IMR-90 (cell line): ENCODE results near the gene MGAT4A.

Experiments
- BHLHE40 ChIP-seq: fragments of 150-350 bp; IDR thresholded peaks from 2 replicates; pipeline ENCODE4 v1.6.1; 2016; ENCODE audit warnings: mild to moderate bottlenecking, low read depth, low read length
- CEBPB ChIP-seq: IDR thresholded peaks from 2 replicates; pipeline ENCODE4 v1.6.1; 2012; ENCODE audit warnings: low read depth, low read length, improper control_type of control experiment
- CHD1 ChIP-seq: IDR thresholded peaks from 2 replicates; pipeline ENCODE4 v1.6.1; 2012; ENCODE audit warnings: low read depth, low read length, improper control_type of control experiment
- CTCF ChIP-seq: conservative IDR thresholded peaks from 2 replicates; pipeline ENCODE4 v1.5.1; 2012; ENCODE audit warnings: mild to moderate bottlenecking, low read depth, low read length, improper control_type of control experiment
- FOS ChIP-seq: fragments of 150-350 bp; IDR thresholded peaks from 2 replicates; pipeline ENCODE4 v1.6.1; 2016; ENCODE audit warnings: low read depth, low read length
- MAFK ChIP-seq: IDR thresholded peaks from 2 replicates; pipeline ENCODE4 v1.6.1; 2012; ENCODE audit warnings: low read depth, low read length, improper control_type of control experiment
- MXI1 ChIP-seq: IDR thresholded peaks from 2 replicates; pipeline ENCODE4 v1.6.1; 2012; ENCODE audit warnings: low read depth, mild to moderate bottlenecking, low read length, moderate library complexity, borderline replicate concordance
- NFE2L2 ChIP-seq: fragments of 150-350 bp; IDR thresholded peaks from 2 replicates; pipeline ENCODE4 v1.6.1; 2016; ENCODE audit warnings: low read depth, mild to moderate bottlenecking, low read length
- POLR2A ChIP-seq: IDR thresholded peaks from 2 replicates; pipeline ENCODE4 v1.6.1; 2012; ENCODE audit warnings: mild to moderate bottlenecking, low read depth, low read length
- RAD21 ChIP-seq: IDR thresholded peaks from 2 replicates; pipeline ENCODE4 v1.6.1; 2012; ENCODE audit warnings: low read length, improper control_type of control experiment
- RCOR1 ChIP-seq: IDR thresholded peaks from 2 replicates; pipeline ENCODE4 v1.6.1; 2012; ENCODE audit warnings: mild to moderate bottlenecking, low read length, improper control_type of control experiment; ENCODE audit not compliant: insufficient replicate concordance
- SMC3 ChIP-seq: fragments of 150-350 bp; IDR thresholded peaks from 2 replicates; pipeline ENCODE4 v1.6.1; 2016; ENCODE audit warnings: low read depth, mild to moderate bottlenecking, antibody characterized with exemption, low read length, moderate library complexity
- TF ChIP-seq, protein P1 (sequence below): fragments of 150-350 bp; IDR thresholded peaks from 2 replicates; pipeline ENCODE4 v1.6.1; 2017; ENCODE audit warnings: mild to moderate bottlenecking, antibody characterized with exemption, low read length, low read depth
- TF ChIP-seq, protein P2 (sequence below): fragments of 150-350 bp; IDR thresholded peaks from 2 replicates; pipeline ENCODE4 v1.6.1; 2016; ENCODE audit warnings: low read depth, mild to moderate bottlenecking, low read length, moderate library complexity, borderline replicate concordance

GRCh38 chr2:98711506-98711905, 19.4 kb downstream of the MGAT4A start:
- TF ChIP-seq CTCF (no peak), FOS (no peak), SMC3 (no peak), POLR2A (no peak), CEBPB (no peak), RAD21 (no peak), MAFK (no peak), BHLHE40 (no peak), RCOR1 (no peak), MXI1 (no peak), NFE2L2 (no peak), CHD1 (no peak)
- TF ChIP-seq, protein P1, sequence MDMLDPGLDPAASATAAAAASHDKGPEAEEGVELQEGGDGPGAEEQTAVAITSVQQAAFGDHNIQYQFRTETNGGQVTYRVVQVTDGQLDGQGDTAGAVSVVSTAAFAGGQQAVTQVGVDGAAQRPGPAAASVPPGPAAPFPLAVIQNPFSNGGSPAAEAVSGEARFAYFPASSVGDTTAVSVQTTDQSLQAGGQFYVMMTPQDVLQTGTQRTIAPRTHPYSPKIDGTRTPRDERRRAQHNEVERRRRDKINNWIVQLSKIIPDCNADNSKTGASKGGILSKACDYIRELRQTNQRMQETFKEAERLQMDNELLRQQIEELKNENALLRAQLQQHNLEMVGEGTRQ, result no peak
- TF ChIP-seq, protein P2, sequence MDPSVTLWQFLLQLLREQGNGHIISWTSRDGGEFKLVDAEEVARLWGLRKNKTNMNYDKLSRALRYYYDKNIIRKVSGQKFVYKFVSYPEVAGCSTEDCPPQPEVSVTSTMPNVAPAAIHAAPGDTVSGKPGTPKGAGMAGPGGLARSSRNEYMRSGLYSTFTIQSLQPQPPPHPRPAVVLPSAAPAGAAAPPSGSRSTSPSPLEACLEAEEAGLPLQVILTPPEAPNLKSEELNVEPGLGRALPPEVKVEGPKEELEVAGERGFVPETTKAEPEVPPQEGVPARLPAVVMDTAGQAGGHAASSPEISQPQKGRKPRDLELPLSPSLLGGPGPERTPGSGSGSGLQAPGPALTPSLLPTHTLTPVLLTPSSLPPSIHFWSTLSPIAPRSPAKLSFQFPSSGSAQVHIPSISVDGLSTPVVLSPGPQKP, result no peak
